Measurements from ENCODE around the gene PMP22.

PMP22 gene

DNA sequence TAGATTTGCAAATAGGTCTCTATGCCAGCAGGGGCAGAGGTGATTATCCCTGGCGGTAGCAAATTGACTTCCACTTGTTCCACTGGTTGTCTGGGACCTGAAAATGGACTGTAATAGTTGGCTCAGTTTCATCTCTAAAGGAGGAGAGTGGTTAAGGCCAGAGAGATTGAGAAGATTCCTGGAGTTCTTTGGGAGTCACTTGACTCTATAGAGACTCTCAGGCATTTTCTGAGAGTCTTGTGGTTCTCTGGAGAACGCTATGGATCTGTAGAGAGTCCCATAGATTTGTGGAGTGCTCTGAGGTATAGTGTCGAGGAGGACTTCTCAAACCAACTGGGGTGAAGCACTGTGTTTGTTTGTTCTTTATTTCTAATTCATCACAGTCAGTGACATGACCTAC, 8.9 kb upstream of the PMP22 start:
- no peak for DNase-seq (ENCODE audit: low read depth, low spot score)

DNA sequence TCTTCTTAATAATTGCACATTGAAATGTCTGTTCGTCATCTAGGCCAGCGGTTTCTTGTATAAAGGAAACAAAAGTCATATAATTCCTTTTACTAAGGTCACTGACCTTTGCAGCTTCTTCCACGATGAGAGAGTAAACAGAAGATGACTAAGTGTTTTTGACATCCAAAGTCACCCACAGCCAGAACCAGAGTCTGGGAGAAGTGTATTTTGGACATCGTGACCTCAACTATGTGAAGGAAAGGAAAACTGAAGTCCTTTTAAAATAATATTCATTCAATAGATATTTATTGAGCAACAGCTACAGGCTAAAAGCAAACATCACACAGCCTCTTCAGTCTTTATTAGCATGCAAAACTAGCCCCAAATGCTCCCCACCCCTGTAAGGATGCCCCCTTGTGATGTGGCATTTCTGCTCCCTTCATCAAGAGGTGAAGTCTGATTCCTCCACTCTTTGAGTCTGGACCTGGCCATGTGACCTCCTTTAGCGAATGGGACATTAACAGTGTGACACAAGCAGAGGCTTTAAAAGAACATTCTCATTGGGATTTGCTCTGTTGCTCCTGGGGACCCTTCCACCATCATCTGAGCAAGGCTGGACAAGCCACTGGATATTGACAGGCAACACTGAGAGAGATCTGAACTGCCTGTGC, 8.1 kb upstream of the PMP22 start:
- DNase-seq (ENCODE audit: low read depth, low spot score), result peak; percentile 80

DNA sequence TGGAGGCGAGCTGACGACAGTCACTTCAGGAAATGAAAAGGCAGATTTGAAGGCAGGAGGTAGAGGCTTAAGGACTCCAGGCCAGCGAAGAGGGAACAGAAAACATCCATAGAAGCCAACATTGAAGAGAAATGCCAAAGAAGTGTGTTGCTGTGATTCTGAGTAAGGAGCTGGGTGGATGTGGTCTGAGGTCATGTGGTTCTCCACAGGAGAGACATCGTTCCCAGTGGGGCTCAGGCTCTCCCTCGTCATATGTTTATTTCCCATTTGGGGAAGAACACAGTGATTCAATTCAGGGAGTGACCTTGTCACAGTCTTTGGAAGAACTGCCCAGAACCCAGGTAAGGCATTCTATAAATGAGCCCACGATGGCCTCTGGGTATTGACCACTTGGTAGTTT, 6.6 kb upstream of the PMP22 start:
- no peak for DNase-seq (ENCODE audit: low read depth, low spot score)

DNA sequence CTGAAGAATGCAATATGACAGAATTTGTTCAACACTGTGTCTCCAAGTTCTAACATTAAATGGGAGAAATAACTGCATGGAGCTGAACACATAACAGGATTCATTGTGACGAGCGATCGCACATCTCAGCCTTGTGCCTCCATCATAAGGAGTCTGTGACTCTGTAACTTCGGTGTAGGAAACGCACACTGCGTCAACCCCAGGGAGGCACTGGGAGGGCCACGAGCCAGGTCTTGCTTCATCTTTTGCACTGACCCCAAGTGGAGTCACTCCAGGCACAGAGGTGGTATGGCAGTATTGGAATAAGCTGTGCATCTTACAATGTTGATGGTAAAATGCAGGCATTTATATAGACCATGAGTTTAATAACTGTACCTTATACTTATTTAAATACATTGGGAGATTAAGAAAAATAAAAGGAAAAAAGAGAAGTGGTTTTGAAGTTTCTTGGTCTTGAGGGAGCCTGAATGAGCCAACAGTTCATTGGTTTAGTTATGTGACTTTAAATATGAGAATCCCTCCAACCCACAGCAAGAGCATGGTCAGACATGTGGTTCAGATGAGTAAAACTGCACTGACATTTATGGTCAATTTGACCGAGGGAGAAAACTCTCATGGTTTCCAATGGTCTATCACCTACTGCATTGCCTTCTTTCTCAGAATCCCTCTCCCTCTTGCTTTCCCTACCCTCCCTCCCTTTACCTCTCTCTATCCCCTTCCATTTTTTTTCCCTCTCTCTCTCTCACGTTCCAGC, 5.7 kb upstream of the PMP22 start:
- DNase-seq (ENCODE audit: low read depth, low spot score), result no peak

DNA sequence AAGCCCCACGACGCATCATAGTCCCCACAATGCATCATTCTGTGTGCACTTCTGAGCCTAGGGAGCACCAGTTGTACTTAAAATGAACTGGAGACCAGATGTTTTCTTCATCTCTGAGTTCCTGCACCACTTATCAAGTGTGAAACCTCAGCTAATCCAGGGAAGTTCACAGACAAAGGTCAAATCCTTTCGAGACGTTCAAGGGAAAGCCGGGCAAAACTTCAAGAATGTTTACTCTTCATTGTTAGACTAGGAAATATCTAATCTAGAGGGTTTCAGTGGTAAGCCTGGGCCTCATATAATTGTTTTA, 4.6 kb upstream of the PMP22 start:
- DNase-seq (ENCODE audit: low read depth, low spot score), result no peak

DNA sequence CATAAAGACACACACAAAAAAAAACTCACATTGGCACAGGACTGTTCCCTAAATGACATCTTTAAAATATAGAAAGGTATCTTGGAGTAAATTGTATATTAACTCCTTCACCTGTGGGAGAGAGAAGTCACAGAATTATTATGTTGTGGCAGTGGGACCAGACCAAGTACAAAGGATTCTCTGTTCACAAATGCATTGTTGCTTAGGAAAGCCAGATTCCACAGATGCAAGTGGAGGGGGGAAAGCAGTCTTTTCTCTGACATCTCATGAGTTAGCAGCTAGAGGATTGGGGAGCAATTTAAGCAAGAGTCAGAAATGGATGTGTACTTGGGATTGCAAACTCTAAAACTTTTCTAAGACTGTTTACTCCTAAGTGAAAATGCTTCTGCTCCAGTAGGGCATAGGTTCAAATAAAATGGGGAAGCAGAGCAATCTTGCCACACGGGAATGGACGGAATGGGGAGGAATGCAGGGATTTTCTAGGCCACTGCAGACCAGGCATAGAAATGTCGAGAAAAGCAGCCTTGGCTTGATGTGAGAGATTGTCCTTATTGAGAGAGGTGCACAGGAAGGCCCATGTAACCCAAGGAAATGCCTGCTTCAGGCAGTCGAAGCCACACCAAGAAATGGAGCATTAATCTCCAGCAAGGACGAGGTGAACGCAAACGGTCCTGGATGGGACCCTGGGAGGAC, 4.1 kb upstream of the PMP22 start:
- no peak for DNase-seq (ENCODE audit: low read depth, low spot score)

DNA sequence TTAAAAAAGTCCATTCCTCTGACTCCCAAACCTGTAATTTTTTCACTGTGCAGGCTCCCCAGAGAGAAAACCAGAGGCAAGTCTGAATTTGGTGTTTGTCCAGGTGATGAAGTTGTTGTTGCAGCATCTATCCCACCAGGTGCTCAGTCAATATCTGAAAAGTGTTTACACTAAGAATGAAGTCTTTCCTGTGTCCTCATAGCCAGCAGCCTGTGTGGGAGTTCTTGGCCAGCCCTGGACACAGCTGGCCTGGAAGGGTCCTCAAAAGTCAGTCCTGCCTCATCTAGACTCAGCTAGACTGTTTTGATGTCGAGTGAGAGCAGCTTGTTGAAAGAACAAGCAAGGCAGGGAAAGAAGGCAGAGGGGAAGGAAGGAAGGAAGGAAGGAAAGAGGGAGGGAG, 3.3 kb upstream of the PMP22 start:
- no peak for DNase-seq (ENCODE audit: low read depth, low spot score)

DNA sequence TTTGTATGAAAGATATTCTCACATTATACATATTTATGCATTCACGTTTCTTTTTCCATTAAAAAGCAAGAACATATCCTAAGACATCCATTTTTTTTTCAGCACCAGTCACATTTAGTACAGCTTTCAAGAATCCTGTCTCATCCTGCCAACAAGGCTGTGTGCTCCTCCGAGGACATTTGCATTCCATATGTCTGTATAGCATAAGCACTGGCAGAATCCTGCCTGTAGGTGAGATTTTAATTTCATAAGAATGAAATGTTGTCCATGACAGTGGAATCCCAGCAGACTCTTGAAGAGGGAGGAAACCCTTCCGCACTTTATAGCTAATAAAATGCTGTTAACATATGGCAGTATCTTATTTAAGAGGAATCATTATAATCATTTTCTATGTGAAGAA, 2.9 kb upstream of the PMP22 start:
- DNase-seq (ENCODE audit: low read depth, low spot score), result no peak

DNA sequence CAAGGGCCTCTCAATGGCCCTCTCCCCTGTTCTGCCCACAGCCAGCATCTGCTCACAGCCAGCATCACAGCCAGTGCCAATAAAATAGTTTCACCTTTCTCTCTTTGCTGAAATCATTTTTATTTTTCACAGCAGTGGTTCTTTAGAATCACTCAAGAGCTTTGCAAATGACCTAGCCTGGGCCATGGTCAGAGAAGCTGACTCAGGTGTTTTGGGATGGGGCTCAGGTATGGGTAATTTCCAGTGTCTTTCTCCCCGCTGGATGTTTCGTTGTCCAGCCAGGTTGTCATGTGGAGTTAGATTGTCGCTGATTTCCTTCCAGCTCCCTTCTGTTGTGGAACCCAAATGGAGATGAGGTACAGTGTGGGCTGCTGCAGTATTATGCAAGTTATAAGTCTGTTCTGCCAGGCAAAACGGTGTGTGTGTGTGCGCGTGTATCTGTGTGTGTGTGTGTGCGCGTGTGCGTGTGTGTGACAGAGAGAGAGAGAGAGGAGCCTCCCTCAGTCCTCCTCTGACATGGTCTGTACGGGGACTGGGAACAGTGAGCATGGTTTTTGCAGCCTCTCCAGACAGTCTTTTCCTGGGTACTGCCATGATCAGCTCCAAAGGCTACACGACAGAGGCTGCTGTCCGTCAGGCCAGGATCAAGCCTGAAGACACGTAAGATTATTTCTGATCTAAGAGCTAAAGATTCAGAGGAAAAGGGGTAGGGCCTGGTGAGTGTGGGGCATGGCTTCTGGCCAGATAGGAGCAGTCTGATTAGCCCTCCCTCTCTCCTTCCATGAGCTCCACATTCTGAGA, 1.4 kb upstream of the PMP22 start:
- DNase-seq (ENCODE audit: low read depth, low spot score), result no peak

DNA sequence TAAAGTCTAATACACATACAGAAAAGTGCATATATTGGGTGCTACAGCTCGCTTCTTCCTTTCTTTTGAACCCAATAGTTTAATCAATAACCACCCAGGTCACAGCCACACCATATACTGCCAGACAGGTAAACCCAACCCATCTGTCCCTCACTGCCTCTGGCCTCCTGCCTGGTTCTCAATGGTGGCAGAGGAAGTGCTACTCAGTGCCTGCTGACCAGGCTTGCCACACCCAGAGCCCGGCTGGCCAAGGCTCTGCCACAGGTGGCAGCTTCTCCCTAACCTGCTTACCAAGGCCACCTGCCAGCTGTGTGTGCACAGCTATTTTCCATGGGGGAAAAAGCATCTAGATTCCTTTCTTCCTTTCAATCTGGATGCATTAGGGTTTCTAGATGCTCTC, 584 bp downstream of the PMP22 start:
- DNase-seq (ENCODE audit: low read depth, low spot score), result no peak

DNA sequence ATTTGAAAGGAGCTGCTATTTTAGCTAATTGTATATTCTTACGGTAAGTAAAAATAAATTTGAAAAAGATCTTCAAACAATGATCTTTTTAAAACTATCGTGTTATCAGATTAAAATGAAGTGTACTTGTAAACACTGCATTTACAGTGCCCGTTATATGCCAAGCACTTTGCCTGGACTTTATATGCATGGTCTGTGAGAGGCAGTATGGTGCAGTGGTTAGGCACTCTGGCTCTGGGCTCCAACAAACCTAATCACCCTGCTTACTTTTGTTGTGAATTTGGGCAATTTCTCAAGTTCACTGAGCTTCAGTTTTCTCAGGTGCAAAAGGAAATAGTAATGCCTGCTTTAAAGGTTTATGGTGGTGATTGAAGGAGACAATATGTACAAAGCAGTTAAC, 1.4 kb downstream of the PMP22 start:
- no peak for DNase-seq (ENCODE audit: low read depth, low spot score)

DNA sequence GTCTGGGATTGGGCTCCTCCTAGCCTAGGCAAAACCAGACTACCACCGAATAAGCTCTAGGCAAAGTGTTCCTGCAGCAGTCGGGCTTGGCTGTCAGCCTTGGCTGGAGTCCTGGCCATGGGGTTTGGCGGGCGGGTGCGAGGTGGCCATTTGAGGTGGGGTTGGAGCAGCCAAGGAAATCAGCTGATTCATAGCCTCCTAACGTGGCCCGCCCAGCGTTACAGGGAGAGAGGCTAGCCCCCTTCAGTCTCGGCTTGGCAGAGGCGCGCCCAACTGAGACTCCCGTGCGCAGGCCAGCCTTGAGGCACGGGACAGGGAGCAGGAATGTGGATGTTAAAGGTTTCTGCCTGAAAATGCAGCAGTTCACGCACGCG, 1.9 kb downstream of the PMP22 start:
- no peak for DNase-seq (ENCODE audit: low read depth, low spot score)

DNA sequence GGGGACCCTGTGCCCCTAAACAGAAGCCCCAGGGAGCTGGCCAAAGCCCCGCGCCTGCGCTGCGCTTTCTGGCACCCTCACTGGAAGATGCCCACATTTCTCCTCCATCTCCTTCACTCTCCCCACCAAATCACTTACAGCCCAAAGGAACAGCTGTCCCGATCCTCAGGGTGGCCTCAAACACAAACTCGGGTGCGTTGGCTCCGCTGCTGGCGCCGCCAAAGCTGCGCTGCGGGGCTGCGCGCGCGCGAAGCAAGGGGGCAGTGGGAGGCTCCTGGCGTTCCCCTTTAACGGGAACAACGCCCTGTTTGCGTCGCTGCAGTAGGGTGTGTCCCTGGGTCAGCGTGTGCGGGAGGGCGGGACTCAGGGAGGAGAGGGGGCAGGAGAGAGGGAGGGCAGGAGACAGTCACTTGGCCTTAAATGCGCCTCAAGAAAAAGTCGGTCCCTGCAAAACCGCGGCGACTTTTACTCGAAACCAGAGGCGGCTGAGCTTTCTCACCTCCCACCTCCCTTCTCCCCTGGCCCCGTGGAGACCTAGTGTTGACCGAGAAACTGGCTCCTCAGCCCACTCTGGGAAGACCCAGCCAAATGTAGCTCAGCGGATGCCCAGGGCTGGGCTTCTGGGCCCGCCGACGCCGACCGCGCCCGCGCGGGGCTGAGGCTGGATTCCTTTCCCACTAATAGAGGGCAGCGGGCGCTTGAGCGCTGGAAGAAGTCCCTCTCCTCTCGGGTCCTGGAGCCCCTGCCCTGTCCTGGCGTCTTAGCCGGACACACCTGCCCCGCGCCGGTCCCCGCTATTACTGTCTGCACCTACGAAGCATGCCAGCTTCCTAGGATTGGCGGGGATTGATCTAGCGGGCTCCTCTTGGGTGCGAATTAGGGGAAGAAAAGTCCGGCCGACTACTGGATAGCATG, 2.6 kb downstream of the PMP22 start:
- DNase-seq (ENCODE audit: low read depth, low spot score), result no peak

DNA sequence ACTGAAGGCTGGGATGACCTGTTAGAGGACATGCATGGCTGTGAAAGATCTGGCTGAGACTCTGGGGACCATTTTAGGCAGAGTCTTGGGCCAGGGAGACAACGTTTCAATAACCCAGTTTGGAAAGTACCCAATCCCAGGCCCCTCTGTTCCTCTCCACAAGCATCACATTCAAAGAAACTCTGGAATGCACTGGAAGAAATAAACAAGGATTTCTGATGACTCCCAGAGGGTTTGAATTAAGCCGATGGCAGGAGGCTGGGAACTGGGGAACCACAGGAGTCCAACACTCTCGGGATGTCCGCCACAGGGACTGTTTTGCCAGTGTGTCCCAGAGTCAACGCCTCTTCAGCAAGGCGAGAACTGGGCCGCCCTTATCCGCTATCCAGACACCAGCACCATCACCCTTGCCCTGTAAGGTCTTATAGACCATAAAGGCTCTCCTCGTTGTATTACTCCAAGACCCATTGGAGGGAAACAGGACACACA, 3.3 kb downstream of the PMP22 start:
- DNase-seq (ENCODE audit: low read depth, low spot score), result no peak

DNA sequence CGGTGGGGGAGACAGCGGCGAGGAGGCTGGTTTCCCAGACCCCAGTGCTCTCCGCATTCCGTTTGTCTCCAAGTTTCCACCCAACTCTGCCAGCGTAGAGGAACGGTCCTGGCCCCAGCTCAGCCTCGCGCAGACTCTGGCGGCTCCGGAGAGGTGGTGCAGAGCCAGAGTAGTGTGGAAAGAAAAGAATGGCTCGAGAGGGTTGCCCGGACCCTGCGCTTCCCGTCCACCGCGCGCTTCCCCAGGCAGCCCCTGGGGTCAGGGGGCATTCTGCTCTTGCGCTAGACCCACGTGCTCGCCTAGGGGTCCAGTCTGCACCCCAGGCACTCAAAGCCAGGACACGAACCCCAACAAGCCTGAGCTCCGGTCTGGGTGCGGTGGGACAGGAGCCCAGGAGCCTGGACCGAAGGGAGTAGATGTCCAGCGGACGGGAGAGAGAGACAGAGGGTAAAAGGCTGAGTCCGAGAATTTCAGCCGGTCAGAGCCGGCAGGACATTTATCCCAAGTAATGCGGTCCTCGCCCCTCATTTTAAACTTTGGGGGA, 3.8 kb downstream of the PMP22 start:
- no peak for DNase-seq (ENCODE audit: low read depth, low spot score)

DNA sequence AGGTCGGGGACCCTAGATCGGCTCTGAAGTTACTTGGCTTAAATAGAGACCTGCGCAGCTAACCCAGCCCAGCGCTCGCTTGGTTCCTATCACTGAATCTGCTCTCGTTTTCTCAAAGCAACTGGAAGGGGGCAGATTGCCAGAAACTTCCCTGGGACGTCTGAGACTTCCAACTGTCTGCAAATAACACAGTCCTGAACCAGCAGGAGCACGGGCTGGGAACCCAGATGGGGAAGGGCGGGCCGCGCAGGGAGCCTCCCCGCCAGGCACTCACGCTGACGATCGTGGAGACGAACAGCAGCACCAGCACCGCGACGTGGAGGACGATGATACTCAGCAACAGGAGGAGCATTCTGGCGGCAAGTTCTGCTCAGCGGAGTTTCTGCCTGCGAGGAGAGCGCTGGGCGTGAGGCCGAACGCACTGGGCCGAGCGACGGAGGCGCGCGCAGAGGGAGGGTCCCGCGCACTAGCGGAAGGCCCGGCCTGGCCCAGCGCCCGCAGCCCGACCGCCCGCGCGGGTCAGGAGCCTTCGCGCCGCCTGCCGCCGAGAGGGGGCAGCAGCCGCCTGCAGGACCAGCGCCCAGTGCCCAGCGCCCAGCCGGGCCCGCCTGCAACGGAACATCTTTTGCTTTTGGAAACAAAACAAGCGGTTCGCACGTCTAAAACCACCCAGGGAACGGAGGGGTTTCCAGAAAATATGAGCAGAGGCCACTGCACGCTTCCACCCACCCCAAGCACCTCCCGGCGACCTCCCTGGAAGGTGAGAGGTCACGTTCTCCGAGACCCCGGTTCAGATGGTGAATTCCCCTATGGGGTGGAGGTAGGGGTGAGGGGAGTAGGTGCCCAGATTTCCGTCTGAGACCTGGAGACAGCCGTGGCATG, 4.5 kb downstream of the PMP22 start:
- peak; percentile 89 for DNase-seq (ENCODE audit: low read depth, low spot score)

DNA sequence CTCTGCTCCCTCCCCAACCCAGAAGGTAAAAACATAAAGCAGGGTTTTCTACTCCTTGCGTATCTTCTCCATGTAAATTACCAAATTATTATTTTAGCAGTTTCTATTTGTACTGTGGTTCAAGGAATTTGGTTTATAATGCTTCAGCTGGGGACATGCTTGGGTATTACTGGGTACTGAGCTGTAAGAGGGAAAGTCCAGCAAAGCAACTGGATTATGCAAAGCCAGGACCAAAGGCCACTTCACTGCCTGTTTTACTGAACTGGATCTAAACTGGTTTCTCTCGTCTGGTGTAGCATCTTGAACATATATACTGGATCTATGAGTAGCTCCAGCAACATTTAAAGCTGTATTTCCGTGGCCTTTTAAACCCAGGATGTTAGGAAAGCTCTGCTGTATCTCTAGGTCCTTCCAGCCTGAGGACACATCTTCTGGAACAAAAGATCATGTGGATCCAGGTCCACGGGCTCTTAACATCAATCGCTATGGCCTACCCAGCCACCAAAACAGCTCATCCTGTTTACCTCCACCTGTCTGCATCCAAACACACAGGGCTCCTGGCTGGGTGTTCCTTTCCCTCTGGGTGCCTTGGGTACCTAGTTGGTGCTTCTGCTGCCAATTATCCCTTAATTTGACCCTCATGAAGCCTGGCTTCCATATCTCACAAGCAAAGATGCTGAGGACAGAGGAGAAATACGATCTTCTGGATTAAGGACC, 7.2 kb downstream of the PMP22 start:
- DNase-seq (ENCODE audit: low read depth, low spot score), result no peak

DNA sequence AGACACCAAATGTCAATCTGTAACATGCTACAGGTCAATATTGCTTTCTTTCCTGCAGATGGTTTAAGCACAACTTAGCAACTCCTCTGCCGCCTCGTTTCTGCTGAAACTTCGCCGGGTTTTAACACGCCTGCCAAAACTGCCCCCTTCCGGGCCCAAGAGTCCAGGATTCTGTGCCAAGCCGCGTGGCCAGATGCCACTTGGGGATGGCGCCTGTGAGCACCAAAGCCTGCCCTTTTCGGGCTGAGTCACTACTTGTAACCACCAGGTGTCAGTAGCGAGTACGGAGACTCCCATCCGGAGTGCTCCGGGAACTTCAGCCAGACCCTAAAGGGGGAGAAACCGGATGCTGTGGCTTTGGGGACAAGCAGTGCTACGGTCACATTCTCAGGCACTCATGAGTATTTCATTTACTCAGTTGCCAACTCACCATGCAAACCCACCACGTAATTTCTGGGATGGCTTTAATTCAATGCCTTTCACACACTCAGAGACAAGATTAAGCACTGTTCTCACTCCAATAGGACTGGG, 7.8 kb downstream of the PMP22 start:
- DNase-seq (ENCODE audit: low read depth, low spot score), result no peak

DNA sequence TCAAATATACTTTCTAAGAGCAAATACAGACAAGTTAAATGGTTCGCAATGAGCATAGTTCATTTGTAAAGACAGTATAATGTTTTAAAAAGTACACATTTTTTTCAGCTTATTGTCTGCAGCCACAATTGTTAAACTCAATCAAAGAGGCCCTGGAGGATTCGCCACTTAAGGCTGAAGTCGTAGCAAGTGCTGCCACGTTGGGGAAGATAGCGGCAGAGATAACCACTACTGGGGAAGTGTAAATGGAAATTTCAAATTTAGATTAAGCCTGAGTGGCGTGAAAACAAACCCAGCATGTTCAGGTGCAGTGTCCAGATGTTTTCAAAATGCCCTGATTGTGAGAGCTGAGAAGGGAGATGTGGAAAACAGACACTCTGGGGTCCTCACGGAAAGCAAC, 8.4 kb downstream of the PMP22 start:
- no peak for DNase-seq (ENCODE audit: low read depth, low spot score)

Data from brain pericyte (primary cell).